ENCODE results near the gene BACH1. TPM values are rescaled to one million over a fixed set of nuclear protein-coding genes. Genes with fewer than 3 reads are reported as not detected.
"Not testable (repeated sequence)": the region's sequence is repeated elsewhere in the genome, so short reads cannot be mapped to it uniquely, and the experiment has no call there.

BACH1 gene
- total RNA-seq: 10 to 100 TPM; 35.3 to 59.3 TPM
- long read RNA-seq, full-length matches to known transcripts: 2 of 21 reads
- long read RNA-seq, partial matches to known transcripts: 2 of 21 reads
- long read RNA-seq, other reads (novel, unspliced or antisense): 17 of 21 reads

DNA sequence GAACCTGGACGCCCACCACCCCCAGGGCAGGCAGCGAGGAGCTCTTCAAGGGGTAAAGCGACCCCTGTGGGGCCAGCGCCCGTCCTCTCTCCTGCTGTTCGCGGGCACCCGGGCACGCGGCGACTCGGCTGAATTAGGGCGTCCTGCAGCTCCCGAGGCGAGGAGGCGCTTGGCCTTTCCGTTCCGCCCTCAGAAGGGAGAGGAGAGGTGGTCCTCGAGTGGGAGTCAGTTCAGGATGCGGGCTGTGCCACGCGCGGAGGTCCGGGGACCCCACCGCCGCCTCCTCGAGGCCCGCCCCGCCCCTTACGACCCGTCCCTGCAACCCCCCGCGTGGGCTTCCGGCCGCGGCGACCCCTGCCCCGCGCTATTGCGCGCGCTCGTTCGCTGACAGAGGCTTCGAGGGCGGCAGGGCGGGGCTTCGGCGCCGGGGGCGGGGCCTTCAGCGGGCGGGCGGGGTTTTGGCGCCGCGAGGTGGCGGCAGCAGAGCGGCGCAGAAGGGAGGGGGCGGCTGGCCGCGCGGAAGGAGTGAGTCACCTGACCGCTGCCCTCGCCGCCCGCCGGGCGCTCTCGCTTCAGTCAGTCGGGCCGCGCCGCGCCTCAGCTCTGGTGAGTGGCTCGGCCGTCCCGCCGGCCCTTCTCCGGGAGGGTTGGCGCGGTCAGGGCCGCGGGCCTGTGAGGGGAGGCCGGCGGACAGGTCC, at the start of gene BACH1:
Gene BACH1 (plus strand): TSS at position 575 of the 698 bp plus-strand sequence. CDS start 22,359 bp downstream, outside the sequence.
- ATAC-seq (peak; percentile 93 to 94), DNase-seq (peak; percentile 93)
- intact Hi-C loops (cut with DNase I): no loop called here

DNA sequence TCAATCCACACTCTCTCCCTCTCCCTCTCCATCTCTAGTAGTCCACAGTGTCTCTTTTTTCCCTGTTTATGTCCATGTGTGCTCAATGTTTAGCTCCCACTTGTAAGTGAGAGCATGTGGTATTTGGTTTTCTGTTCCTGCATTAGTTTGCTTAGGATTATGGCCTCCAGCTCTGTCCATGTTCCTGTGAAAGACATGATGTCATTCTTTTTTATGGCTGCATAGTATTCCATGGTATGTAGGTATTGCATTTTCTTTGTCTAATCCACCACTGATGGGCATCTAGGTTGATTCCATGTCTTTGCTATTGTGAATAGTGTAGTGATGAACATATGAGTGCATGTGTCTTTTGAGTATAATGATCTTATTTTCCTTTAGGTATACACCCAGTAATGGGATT, 49.4 kb upstream of the BACH1 start:
- intact Hi-C loops (cut with DNase I); ATAC-seq; DNase-seq: not testable (repeated sequence)

DNA sequence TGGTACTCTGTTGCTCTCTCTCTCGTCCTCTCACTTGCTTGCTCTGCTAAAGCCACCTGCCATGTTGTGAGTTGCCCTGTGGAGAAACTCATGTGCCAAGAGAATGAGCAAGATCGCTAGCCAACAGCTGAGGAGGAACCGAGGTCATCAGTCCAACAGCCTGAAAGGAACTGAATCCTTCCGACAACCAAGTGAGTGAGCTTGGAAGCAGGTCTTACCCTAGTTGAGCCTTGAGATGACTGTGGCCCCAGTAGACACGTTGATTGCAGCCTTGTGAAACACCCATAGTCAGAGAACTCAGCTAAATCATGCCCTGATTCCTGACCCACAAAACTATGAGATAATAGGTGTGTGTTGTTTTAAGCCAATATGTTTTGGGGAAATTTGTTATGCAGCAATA, 48.1 kb upstream of the BACH1 start:
- ATAC-seq (no peak), DNase-seq (no peak)
- intact Hi-C loops (cut with DNase I): no loop called here

DNA sequence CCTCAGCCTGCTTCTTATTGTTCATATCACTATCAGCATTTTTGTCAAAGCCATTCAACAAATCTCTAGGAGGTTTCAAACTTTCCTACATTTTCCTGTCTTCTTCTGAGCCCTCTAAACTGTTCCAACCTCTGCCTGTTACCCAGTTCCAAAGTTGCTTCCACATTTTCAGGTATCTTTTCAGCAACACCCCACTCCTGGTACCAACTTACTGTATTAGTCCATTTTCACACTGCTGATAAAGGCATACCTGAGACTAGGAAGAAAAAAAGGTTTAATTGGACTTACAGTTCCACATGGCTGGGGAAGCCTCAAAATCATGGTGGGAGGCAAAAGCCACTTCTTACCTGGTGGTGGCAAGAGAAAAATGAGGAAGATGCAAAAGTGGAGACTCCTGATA, 44.9 kb upstream of the BACH1 start:
- ATAC-seq; intact Hi-C loops (cut with DNase I); DNase-seq: not testable (repeated sequence)

DNA sequence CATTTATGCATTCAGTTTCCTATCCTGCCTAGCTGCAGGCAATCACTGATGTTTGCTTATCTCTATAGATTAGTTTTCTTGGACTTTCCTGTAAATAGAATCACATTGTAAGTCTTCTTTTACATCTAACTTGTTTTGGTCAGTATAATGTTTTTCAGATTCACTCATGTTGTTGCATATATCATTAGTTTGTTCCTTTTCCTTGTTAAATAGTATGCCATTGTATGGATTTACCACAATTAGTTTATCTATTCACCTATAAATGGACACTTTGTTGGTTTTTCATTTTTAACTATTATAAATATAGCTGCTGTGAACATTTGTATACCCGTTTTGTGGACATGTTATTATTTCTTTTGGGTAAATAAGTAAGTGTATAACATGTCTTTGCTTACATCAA, 44.2 kb upstream of the BACH1 start:
- intact Hi-C loops (cut with DNase I): no loop called here
- ATAC-seq (no peak), DNase-seq (no peak)

DNA sequence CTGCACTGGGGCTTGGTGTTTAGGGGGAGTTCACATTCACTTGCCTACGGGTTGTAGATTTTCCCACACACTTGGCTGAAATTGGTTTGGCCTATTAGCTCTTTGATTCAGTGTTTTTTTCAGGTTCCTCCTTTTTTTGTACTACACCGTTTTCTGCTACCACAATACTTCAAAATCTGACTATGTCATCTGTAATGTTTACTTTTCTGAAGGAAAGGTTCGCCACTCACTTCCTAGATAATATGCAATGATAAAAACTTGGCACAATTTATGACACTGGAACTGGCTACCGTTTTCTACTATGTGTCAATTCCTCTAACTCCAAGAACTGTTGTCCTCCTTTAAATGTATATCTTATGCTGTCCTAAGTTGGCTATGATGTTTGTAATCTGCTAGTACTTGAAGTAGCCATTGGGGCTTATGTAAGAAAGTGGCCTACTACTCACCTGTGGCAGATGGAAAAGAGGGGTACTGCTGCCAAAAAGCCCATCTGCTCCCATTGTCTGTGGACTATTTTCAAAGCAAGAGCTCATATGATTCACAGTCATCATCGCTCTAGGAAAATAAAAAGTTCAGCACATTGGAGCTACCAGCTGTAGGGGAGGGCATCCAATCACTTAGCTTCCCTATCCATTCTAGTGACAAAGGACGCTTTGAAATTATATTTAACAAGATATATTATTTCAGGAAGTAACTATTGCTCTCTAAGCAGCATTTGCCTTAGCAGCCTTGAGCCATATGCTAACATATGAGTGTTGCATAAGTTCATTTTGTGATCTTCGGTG, 42.4 kb upstream of the BACH1 start:
- peak in 1 of 2 donors; percentile 47 for ATAC-seq
- DNase-seq: no peak
- intact Hi-C loops (cut with DNase I): no loop called here

DNA sequence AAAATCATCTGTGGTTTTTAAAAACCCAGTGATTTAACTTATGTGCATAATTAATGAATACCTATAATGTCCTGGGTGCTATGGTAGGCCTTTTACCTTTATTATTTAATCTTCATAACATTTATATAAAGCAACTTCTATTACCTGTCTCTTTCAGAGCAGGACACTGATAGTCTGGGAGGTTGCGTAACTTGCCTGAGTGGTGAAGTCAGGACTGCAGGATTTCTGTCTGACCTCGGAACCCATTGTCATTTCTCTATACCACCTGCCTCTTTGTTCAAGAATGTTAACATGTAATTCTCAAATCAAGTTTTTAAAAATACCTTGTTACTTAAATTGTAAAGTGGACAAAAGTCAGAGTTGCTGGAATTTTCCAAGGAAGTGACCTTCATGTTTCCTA, 41.0 kb upstream of the BACH1 start:
- intact Hi-C loops (cut with DNase I): no loop called here
- ATAC-seq: no peak
- no peak for DNase-seq

DNA sequence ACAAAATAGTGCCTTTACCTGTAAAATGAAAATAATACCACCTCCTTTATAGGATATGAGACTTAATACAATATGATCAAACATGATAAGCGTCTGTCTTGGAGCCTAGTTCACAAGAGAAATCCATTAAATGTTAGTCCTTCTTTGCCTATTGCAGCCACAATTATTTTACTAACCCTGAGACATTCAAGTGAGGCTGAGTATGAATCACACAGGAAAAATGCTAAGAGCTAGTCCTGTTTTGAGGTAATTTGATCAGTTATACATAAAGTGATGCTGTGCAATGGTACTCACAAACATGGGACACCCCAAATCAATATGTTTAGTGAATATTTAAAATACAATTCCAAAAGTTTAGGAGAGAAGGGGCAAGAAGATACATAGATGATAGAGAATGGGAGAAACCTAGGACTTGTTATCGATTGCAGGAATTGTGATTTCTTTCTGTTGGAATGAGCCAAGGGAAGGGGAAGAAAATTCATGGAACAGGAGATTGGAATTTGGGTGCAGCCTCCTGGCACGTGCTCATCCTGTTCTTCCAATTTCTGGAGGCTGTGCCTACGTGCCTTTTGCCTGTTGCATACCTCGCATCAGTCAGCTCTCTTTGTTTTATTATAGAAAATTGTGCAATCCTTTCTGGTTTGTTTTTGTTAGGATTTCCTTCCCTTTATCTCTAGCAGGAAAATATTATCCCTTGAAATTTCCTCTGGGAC, 39.9 kb upstream of the BACH1 start:
- ATAC-seq: peak in 1 of 2 donors; percentile 37
- intact Hi-C loops (cut with DNase I): no loop called here
- DNase-seq: no peak

DNA sequence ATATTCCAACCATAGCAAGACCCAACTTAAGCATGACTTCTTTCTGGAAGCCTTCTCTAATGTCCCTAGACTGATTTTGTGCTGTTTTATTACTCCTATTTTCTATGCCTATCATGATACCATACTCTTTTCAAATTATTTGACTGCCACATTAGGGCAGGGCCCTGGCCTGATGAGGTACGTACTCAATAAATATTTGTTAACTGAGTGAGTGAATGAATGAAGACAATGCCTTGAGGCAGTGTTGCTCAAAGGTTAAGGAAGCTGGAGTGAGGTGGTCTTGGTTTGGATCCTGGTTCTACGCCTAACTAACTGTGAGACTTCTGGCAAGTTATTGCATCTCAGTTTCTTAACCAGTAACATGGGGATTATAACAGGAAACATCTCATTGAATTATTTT, 38.3 kb upstream of the BACH1 start:
- DNase-seq (no peak), ATAC-seq (no peak)
- intact Hi-C loops (cut with DNase I): no loop called here

DNA sequence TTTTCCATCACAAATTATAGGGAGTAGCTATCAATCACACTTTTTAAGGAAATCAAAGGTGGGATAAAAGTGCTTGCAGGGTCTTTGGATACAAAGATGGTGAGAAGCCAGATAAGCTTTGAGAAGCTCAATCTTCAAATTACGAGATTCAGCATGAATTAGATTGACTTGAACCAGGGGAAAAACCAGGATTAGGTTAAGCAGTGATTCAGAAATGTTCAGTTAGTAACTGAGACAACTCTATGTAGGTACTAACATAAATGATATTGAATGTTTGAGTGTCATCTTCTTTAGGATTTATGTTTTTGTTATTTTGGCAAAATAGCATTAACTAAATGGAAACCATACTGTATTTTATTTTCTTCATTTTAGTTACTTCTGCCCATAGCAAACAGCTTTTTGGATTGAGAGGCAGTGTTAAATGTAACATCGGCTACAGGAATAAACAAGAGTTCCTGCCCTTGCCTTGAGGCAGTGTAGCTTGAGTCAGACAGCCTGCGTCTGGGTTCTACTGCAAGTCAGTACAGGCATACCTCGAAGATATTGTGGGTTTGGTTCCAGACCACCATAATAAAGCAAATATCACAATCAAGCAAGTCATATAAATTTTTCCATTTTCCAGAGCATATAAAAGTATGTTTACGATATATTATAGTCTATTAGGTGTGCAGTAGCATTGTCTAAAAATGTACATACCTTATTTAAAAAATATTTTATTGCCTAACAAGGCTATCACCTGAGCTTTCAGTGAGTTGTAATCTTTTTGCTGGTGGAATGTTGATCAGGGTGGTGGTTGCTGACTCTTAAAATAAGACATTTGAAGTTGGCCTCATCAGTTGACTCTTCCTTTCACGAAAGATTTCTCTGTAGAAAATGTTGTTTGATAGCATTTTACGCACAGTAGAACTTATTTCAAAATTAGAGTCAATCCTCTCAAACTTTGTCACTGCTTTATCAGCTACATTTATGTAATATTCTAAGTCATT, 36.9 kb upstream of the BACH1 start:
- intact Hi-C loops (cut with DNase I): no loop called here
- no peak for DNase-seq
- no peak for ATAC-seq

DNA sequence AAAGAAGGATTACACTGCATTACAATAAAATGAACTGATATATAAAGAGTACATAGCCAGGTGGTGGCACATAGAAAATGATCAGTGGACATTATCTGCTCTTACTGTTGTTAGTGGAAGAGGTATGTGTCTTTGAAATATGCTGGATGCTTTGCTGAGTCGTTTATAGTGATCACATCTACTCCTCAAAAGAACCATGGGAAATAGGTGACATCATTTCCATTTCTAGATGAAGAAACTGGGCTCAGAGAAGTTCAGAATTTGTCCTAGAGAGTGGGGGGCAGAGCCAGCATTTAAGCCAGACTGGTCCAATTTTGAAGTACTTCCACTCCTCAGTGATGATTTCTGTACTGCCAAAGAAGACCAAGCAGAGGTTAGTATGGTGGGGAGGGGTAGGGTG, 34.0 kb upstream of the BACH1 start:
- intact Hi-C loops (cut with DNase I): no loop called here
- DNase-seq (no peak), ATAC-seq (no peak)

DNA sequence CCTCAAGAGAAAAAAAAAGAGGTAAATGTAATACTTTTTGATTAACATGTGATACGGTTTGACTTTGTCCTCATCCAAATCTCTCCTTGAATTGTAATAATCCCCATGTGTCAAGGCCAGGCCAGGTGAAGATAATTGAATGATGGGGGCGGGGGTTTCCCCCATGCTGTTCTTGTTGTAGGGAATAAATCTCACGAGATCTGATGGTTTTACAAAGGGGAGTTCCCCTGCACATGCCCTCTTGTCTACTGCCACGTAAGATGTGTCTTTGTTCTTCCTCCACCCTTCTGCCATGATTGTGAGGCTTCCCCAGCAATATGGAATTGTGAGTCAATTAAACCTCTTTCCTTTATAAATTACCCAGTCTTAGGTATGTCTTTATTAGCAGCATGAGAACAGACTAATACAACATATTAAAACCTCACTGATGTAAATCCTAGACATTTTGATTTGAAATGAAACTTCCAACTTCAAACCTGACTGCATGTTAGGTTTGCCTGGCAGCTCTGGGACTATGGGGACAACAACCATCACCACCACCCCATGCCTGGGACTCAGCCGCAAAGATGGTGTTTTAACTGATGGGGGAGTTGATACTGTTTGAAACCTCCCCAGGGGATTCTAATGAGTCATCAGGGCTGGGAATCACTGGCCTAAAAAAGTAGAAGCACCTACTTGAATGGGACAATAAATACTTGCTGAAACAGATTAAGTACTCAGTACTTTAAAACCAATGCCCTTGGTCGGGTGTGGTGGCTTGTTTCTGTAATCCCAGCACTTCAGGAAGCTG, 32.8 kb upstream of the BACH1 start:
- ATAC-seq (no peak), DNase-seq (no peak)
- intact Hi-C loops (cut with DNase I): no loop called here

DNA sequence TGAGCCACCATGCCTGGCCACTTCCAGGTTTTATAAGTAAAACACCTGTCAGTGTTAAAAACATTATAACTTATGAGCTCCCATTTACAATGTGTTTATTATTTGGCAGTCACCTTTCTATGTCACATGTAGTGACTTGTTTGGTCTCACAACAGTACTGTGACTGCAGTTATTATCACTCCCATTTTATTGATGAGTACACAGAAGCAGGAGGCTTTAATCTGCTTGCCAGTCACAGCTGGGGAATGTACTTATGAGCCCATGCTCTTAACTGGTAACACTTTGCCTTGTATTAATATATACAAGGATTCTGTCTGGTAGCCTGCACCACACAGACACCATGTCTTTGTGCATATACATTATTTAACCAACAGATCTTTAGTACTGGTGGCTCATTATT, 31.1 kb upstream of the BACH1 start:
- intact Hi-C loops (cut with DNase I): no loop called here
- no peak for DNase-seq
- no peak for ATAC-seq

DNA sequence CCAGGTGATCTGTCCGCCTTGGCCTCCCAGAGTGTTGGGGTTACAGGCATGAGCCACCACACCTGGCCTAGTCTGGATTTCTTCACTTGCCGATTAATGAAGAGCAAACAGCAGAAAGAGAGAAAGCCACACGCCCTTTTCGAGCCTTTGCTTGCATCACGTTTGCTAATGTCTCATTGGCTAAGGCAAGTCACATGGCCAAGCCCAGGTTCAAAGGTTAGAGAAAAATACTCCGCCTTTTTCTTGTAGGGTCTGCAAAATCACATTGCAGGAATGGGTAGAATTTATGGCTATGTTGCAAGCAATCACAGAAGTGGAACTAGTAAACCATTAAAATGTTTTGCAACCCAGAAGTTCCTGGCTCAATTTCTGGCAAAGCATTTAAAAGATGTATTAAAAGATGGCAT, 26.8 kb upstream of the BACH1 start:
- ATAC-seq: no peak
- intact Hi-C loops (cut with DNase I): no loop called here
- no peak for DNase-seq

DNA sequence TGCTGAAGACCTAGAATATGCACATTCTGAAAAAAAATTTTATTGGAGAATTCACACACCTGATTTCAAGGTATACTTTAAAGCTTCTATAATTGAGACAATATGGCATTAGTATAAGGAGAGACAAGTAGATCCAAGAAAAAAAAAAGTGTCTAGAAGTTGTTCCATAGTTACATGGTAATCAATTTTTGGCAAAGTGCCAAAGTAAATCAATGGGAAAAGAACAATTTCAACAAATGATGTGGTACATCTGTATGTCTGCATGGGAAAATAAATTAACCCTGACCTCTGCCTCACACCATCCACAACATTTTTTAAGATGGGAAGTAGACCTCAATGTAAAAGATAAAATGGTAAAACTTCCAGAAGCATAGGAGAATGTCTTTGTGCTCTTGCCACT, 21.3 kb upstream of the BACH1 start:
- intact Hi-C loops (cut with DNase I): no loop called here
- ATAC-seq (no peak), DNase-seq (no peak)

DNA sequence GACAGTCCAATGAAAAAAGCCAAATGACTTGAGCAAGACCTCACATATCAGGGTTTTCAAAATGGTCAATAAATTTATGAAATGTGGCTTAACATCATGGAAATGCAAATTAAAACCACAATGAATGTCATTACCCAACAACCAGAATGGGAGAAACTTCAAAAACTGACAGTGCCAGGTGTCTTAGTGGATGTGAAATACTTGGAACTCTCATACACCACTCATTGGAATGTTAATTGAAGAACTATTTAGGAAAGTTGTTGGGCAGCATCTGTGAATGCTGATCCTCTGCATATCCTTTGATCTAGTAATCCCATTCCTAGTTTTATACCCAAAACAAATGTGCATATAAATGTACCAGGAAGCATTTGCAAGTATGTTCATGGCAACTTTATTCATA, 19.2 kb upstream of the BACH1 start:
- ATAC-seq (no peak), DNase-seq (no peak)
- intact Hi-C loops (cut with DNase I): no loop called here

DNA sequence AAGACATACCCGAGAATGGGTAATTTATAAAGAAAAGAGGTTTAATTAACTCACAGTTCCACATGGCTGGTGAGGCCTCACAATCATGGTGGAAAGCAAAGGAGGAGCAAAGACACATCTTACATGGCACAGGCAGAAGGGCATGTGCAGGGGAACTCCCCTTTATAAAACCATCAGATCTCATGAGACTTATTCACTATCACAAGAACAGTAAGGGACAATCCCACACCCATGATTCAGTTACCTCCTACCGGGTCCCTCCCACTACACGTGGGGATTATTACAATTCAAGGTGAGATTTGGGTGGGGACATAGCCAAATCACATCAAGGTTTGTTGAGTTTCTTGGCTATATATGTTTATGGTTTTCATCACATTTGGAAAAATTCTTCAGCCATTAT, 16.9 kb upstream of the BACH1 start:
- ATAC-seq; intact Hi-C loops (cut with DNase I); DNase-seq: not testable (repeated sequence)

DNA sequence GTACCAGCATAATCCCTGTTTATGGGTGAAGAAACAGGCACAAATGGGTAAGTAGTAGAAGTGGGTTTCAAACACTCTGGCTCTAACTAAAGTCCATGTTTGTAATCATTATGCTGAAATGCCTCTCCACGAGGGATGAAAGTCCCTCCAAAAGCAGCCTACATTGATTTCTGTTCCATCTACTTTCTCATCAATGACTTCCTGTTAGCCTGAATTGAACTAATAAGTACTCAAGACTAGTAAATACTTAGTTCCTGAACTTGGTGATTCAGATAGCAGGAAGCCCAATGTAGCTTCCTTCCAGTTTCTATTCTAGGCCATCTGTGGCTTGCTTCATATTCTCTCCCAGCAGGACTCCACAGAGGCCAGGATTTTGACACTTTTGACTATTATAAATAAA, 11.3 kb upstream of the BACH1 start:
- DNase-seq: no peak
- intact Hi-C loops (cut with DNase I): no loop called here
- ATAC-seq: peak in 1 of 2 donors; percentile 53

All from left cardiac atrium (tissue), 4 donors.